ENCODE measurements around the gene ZNF804A. TPM values are rescaled to one million over a fixed set of nuclear protein-coding genes. Genes with fewer than 3 reads are reported as not detected.
A peak's percentile ranks its signal among the peaks of the same experiment; 100 is the strongest.

The ZNF804A gene
- total RNA-seq, 2 donors from 2014 or later: 0.14 to 0.68 TPM

GRCh38 chr2:184765112-184765895 is 167.0 kb downstream of the ZNF804A start:
- H3K36me3 ChIP-seq: no peaks in the 10 kb centered on the region
- no peak for ATAC-seq (ENCODE audit: insufficient number of reproducible peaks, low FRiP score, low read depth)
- H3K4me1 ChIP-seq (ENCODE audit: control insufficient read depth in 1 of 2, low read depth in 2 of 2): no peaks in the 10 kb centered on the region
- H3K9me3 ChIP-seq: no peaks in the 10 kb centered on the region
- no peak overlapping the region for H3K27ac ChIP-seq
- TF ChIP-seq CTCF (IDR thresholded peaks at IDR 0.05): no peak
- H3K4me3 ChIP-seq: peak overlapping the region; percentile 42
- no peaks in the 10 kb centered on the region for H3K27me3 ChIP-seq (replicated peaks; ENCODE audit: insufficient read depth)
- DNase-seq (ENCODE audit: low spot score): no peak

GRCh38 chr2:184767059-184767458 is 168.7 kb downstream of the ZNF804A start:
- no peak for DNase-seq (ENCODE audit: low spot score)
- Histone ChIP-seq H3K9me3 (no peaks in the 10 kb centered on the region), H3K27ac (no peak overlapping the region), H3K36me3 (no peaks in the 10 kb centered on the region), H3K4me1 (ENCODE audit: control insufficient read depth in 1 of 2, low read depth in 2 of 2) (no peaks in the 10 kb centered on the region), H3K27me3 (replicated peaks; ENCODE audit: insufficient read depth) (no peaks in the 10 kb centered on the region), H3K4me3 (no peak overlapping the region)
- ATAC-seq (ENCODE audit: insufficient number of reproducible peaks, low FRiP score, low read depth): no peak
- TF ChIP-seq CTCF (IDR thresholded peaks at IDR 0.05): no peak

- ATAC-seq (ENCODE audit: insufficient number of reproducible peaks, low FRiP score, low read depth) (no peak), DNase-seq (ENCODE audit: low spot score) (no peak)
- Histone ChIP-seq H3K9me3 (no peaks in the 10 kb centered on the region), H3K36me3 (no peaks in the 10 kb centered on the region), H3K4me1 (ENCODE audit: control insufficient read depth in 1 of 2, low read depth in 2 of 2) (no peaks in the 10 kb centered on the region), H3K27me3 (replicated peaks; ENCODE audit: insufficient read depth) (no peaks in the 10 kb centered on the region), H3K4me3 (no peak overlapping the region), H3K27ac (no peak overlapping the region)
- no peak for TF ChIP-seq CTCF (IDR thresholded peaks at IDR 0.05)
These were observed 170.7 kb downstream of the ZNF804A start for GRCh38 chr2:184769023-184769422.

- Histone ChIP-seq H3K27me3 (replicated peaks; ENCODE audit: insufficient read depth) (no peaks in the 10 kb centered on the region), H3K4me3 (no peak overlapping the region), H3K27ac (no peak overlapping the region), H3K4me1 (ENCODE audit: control insufficient read depth in 1 of 2, low read depth in 2 of 2) (no peaks in the 10 kb centered on the region), H3K36me3 (no peaks in the 10 kb centered on the region), H3K9me3 (no peaks in the 10 kb centered on the region)
- DNase-seq (ENCODE audit: low spot score) (no peak), ATAC-seq (ENCODE audit: insufficient number of reproducible peaks, low FRiP score, low read depth) (no peak)
- no peak for TF ChIP-seq CTCF (IDR thresholded peaks at IDR 0.05)
These were observed 171.4 kb downstream of the ZNF804A start for GRCh38 chr2:184769686-184770085.

- no peak for ATAC-seq (ENCODE audit: insufficient number of reproducible peaks, low FRiP score, low read depth)
- H3K9me3 ChIP-seq: no peaks in the 10 kb centered on the region
- H3K36me3 ChIP-seq: no peaks in the 10 kb centered on the region
- no peak for TF ChIP-seq CTCF (IDR thresholded peaks at IDR 0.05)
- H3K4me1 ChIP-seq (ENCODE audit: control insufficient read depth in 1 of 2, low read depth in 2 of 2): no peaks in the 10 kb centered on the region
- H3K4me3 ChIP-seq: no peak overlapping the region
- DNase-seq (ENCODE audit: low spot score): no peak
- H3K27me3 ChIP-seq (replicated peaks; ENCODE audit: insufficient read depth): no peaks in the 10 kb centered on the region
- no peak overlapping the region for H3K27ac ChIP-seq
These were observed 181.4 kb downstream of the ZNF804A start for GRCh38 chr2:184779777-184780176.
